Ishikawa (cell line): Measurements from ENCODE around the gene FHL3.
A peak's percentile ranks its signal among the peaks of the same experiment; 100 is the strongest.

Experiments
- CEBPB ChIP-seq: IDR thresholded peaks from 2 replicates; pipeline ENCODE4 v1.6.1; 2012
- CREB1 ChIP-seq: IDR thresholded peaks from 2 replicates; pipeline ENCODE4 v1.6.1; 2012; ENCODE audit warnings: low read depth
- EGR1 ChIP-seq: IDR thresholded peaks from 2 replicates; pipeline ENCODE4 v1.6.1; 2012
- EP300 ChIP-seq: IDR thresholded peaks from 2 replicates; pipeline ENCODE4 v1.6.1; 2012; ENCODE audit warnings: borderline replicate concordance
- FOXM1 ChIP-seq: IDR thresholded peaks from 2 replicates; pipeline ENCODE4 v1.6.1; 2012; ENCODE audit warnings: low read depth, borderline replicate concordance
- NFIC ChIP-seq: IDR thresholded peaks from 2 replicates; pipeline ENCODE4 v1.6.1; 2012
- RAD21 ChIP-seq: IDR thresholded peaks from 2 replicates; pipeline ENCODE4 v1.6.1; 2012; ENCODE audit warnings: low read depth
- TAF1 ChIP-seq: IDR thresholded peaks from 2 replicates; pipeline ENCODE4 v1.6.1; 2012; ENCODE audit warnings: low read depth, mild to moderate bottlenecking
- TCF12 ChIP-seq: IDR thresholded peaks from 2 replicates; pipeline ENCODE4 v1.6.1; 2012; ENCODE audit warnings: low read depth
- TEAD4 ChIP-seq: IDR thresholded peaks from 2 replicates; pipeline ENCODE4 v1.6.1; 2012
- YY1 ChIP-seq: IDR thresholded peaks from 2 replicates; pipeline ENCODE4 v1.6.1; 2012; ENCODE audit warnings: low read depth
- ZBTB7A ChIP-seq: IDR thresholded peaks from 2 replicates; pipeline ENCODE4 v1.6.1; 2012; ENCODE audit warnings: low read depth
- TF ChIP-seq, protein P1 (sequence below): IDR thresholded peaks from 2 replicates; pipeline ENCODE4 v1.6.1; 2012; ENCODE audit warnings: low read depth, mild to moderate bottlenecking
- TF ChIP-seq, protein P2 (sequence below): IDR thresholded peaks from 2 replicates; pipeline ENCODE4 v1.6.1; 2012
- TF ChIP-seq, protein P3 (sequence below): IDR thresholded peaks from 2 replicates; pipeline ENCODE4 v1.6.1; 2012

FHL3 gene

GRCh38 chr1:37951041-37951782, 54.1 kb downstream of the FHL3 start:
- TF ChIP-seq YY1 (no peak), TCF12 (no peak)

- TF ChIP-seq, protein P1, sequence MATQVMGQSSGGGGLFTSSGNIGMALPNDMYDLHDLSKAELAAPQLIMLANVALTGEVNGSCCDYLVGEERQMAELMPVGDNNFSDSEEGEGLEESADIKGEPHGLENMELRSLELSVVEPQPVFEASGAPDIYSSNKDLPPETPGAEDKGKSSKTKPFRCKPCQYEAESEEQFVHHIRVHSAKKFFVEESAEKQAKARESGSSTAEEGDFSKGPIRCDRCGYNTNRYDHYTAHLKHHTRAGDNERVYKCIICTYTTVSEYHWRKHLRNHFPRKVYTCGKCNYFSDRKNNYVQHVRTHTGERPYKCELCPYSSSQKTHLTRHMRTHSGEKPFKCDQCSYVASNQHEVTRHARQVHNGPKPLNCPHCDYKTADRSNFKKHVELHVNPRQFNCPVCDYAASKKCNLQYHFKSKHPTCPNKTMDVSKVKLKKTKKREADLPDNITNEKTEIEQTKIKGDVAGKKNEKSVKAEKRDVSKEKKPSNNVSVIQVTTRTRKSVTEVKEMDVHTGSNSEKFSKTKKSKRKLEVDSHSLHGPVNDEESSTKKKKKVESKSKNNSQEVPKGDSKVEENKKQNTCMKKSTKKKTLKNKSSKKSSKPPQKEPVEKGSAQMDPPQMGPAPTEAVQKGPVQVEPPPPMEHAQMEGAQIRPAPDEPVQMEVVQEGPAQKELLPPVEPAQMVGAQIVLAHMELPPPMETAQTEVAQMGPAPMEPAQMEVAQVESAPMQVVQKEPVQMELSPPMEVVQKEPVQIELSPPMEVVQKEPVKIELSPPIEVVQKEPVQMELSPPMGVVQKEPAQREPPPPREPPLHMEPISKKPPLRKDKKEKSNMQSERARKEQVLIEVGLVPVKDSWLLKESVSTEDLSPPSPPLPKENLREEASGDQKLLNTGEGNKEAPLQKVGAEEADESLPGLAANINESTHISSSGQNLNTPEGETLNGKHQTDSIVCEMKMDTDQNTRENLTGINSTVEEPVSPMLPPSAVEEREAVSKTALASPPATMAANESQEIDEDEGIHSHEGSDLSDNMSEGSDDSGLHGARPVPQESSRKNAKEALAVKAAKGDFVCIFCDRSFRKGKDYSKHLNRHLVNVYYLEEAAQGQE, result peak; percentile 63
- TF ChIP-seq TAF1, result no peak
These were observed 55.7 kb downstream of the FHL3 start for GRCh38 chr1:37949524-37950152.

GRCh38 chr1:37948841-37949240, 56.5 kb downstream of the FHL3 start:
- no peak for TF ChIP-seq NFIC
- TF ChIP-seq ZBTB7A, result no peak
- TF ChIP-seq FOXM1, result no peak
- TF ChIP-seq, protein P2, sequence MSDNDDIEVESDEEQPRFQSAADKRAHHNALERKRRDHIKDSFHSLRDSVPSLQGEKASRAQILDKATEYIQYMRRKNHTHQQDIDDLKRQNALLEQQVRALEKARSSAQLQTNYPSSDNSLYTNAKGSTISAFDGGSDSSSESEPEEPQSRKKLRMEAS, result no peak
- no peak for TF ChIP-seq RAD21
- no peak for TF ChIP-seq TAF1
- TF ChIP-seq EGR1, result no peak
- TF ChIP-seq, protein P1, result no peak
- no peak for TF ChIP-seq YY1
- TF ChIP-seq CREB1, result no peak
- TF ChIP-seq, protein P3, sequence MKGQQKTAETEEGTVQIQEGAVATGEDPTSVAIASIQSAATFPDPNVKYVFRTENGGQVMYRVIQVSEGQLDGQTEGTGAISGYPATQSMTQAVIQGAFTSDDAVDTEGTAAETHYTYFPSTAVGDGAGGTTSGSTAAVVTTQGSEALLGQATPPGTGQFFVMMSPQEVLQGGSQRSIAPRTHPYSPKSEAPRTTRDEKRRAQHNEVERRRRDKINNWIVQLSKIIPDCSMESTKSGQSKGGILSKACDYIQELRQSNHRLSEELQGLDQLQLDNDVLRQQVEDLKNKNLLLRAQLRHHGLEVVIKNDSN, result no peak
- no peak for TF ChIP-seq CEBPB
- TF ChIP-seq EP300, result no peak
- TF ChIP-seq TCF12, result no peak
- TF ChIP-seq TEAD4, result no peak

- TF ChIP-seq, protein P2, result no peak
- no peak for TF ChIP-seq RAD21
- TF ChIP-seq, protein P1, result no peak
- no peak for TF ChIP-seq FOXM1
- TF ChIP-seq EGR1, result no peak
- TF ChIP-seq, protein P3, result no peak
- TF ChIP-seq TEAD4, result no peak
- no peak for TF ChIP-seq NFIC
- no peak for TF ChIP-seq YY1
- no peak for TF ChIP-seq TCF12
- TF ChIP-seq EP300, result no peak
- no peak for TF ChIP-seq CREB1
- no peak for TF ChIP-seq TAF1
- TF ChIP-seq CEBPB, result no peak
- TF ChIP-seq ZBTB7A, result no peak
These were observed 57.1 kb downstream of the FHL3 start for GRCh38 chr1:37948166-37948565.

DNA sequence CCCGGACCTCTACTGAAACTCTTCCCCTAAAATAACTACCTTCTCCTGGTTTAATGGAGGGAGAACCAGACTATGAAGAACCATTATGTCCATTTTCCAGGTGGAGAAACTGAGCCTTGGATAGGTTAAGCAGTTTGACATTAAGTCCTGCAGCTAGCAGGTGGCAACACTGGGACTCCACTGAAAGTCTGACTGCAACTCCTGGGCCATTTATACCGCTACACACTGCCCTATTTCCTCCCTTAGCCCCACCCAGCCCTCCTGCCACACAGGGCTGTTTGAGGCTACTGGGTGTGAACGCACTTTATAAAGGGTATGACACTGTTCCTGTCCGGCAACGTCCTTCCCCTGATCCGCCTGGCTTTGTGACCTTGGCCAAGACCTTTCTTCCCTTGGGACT, 58.0 kb downstream of the FHL3 start:
- TF ChIP-seq EGR1, result no peak
- TF ChIP-seq, protein P2, result no peak
- TF ChIP-seq, protein P3, result no peak
- TF ChIP-seq TAF1, result no peak
- TF ChIP-seq FOXM1, result no peak
- no peak for TF ChIP-seq EP300
- no peak for TF ChIP-seq TEAD4
- no peak for TF ChIP-seq TCF12
- TF ChIP-seq NFIC, result no peak
- TF ChIP-seq, protein P1, result no peak
- no peak for TF ChIP-seq YY1
- TF ChIP-seq RAD21, result no peak
- TF ChIP-seq CREB1, result no peak
- no peak for TF ChIP-seq ZBTB7A
